Measurements from ENCODE around the gene OTOF.

Gene OTOF

GRCh38 chr2:26477911-26478253, at the start of gene OTOF:
Gene OTOF (minus strand): TSS chr2:26478124.
- Histone ChIP-seq H3K9ac (ENCODE audit: low read depth, low read length) (no peak within 1 kb of the TSS), H3K4me1 (ENCODE audit: insufficient read depth, low read length) (peaks cover 5% of the 10 kb centered on the region; the same call in 1 of the 2 replicates), H3K36me3 (ENCODE audit: insufficient read depth, low read length) (no peaks in the 10 kb centered on the region), H3K9me3 (ENCODE audit: control insufficient read depth, insufficient read depth, low read length) (no peaks in the 10 kb centered on the region)

- Histone ChIP-seq H3K9me3 (ENCODE audit: control insufficient read depth, insufficient read depth, low read length) (no peaks in the 10 kb centered on the region), H3K9ac (ENCODE audit: low read depth, low read length) (no peak overlapping the region), H3K36me3 (ENCODE audit: insufficient read depth, low read length) (no peaks in the 10 kb centered on the region), H3K4me1 (ENCODE audit: insufficient read depth, low read length) (no peaks in the 10 kb centered on the region; the same call in 1 of the 2 replicates)
Observed at GRCh38 chr2:26526589-26526988, 48.7 kb upstream of the OTOF start.

GRCh38 chr2:26526105-26526504, 48.2 kb upstream of the OTOF start:
- Histone ChIP-seq H3K9ac (ENCODE audit: low read depth, low read length) (no peak overlapping the region), H3K9me3 (ENCODE audit: control insufficient read depth, insufficient read depth, low read length) (no peaks in the 10 kb centered on the region), H3K36me3 (ENCODE audit: insufficient read depth, low read length) (no peaks in the 10 kb centered on the region), H3K4me1 (ENCODE audit: insufficient read depth, low read length) (no peaks in the 10 kb centered on the region; the same call in 1 of the 2 replicates)

GRCh38 chr2:26523750-26524149, 45.8 kb upstream of the OTOF start:
- Histone ChIP-seq H3K9me3 (ENCODE audit: control insufficient read depth, insufficient read depth, low read length) (no peaks in the 10 kb centered on the region), H3K9ac (ENCODE audit: low read depth, low read length) (no peak overlapping the region), H3K36me3 (ENCODE audit: insufficient read depth, low read length) (no peaks in the 10 kb centered on the region), H3K4me1 (ENCODE audit: insufficient read depth, low read length) (no peaks in the 10 kb centered on the region)

- H3K4me1 ChIP-seq (ENCODE audit: insufficient read depth, low read length), result no peaks in the 10 kb centered on the region
- no peaks in the 10 kb centered on the region for H3K9me3 ChIP-seq (ENCODE audit: control insufficient read depth, insufficient read depth, low read length)
- no peaks in the 10 kb centered on the region for H3K36me3 ChIP-seq (ENCODE audit: insufficient read depth, low read length)
- H3K9ac ChIP-seq (ENCODE audit: low read depth, low read length), result no peak overlapping the region
Observed at GRCh38 chr2:26522751-26523171, 44.8 kb upstream of the OTOF start.

- H3K9ac ChIP-seq (ENCODE audit: low read depth, low read length), result no peak overlapping the region
Observed at GRCh38 chr2:26522325-26522724, 44.4 kb upstream of the OTOF start.

GRCh38 chr2:26521913-26522180, 43.9 kb upstream of the OTOF start:
- H3K9ac ChIP-seq (ENCODE audit: low read depth, low read length), result no peak overlapping the region
- H3K36me3 ChIP-seq (ENCODE audit: insufficient read depth, low read length), result no peaks in the 10 kb centered on the region
- H3K4me1 ChIP-seq (ENCODE audit: insufficient read depth, low read length), result no peaks in the 10 kb centered on the region
- no peaks in the 10 kb centered on the region for H3K9me3 ChIP-seq (ENCODE audit: control insufficient read depth, insufficient read depth, low read length)

More at GRCh38 chr2:26522325-26522724, 44.4 kb upstream of the OTOF start:
- no peaks in the 10 kb centered on the region for H3K4me1 ChIP-seq (ENCODE audit: insufficient read depth, low read length)
- H3K36me3 ChIP-seq (ENCODE audit: insufficient read depth, low read length), result no peaks in the 10 kb centered on the region
- H3K9me3 ChIP-seq (ENCODE audit: control insufficient read depth, insufficient read depth, low read length), result no peaks in the 10 kb centered on the region

GRCh38 chr2:26521054-26521912, 43.4 kb upstream of the OTOF start:
- H3K9me3 ChIP-seq (ENCODE audit: control insufficient read depth, insufficient read depth, low read length), result no peaks in the 10 kb centered on the region
- no peaks in the 10 kb centered on the region for H3K36me3 ChIP-seq (ENCODE audit: insufficient read depth, low read length)
- no peak overlapping the region for H3K9ac ChIP-seq (ENCODE audit: low read depth, low read length)
- H3K4me1 ChIP-seq (ENCODE audit: insufficient read depth, low read length), result no peaks in the 10 kb centered on the region

GRCh38 chr2:26520148-26520449, 42.2 kb upstream of the OTOF start:
- H3K36me3 ChIP-seq (ENCODE audit: insufficient read depth, low read length), result no peaks in the 10 kb centered on the region
- no peaks in the 10 kb centered on the region for H3K4me1 ChIP-seq (ENCODE audit: insufficient read depth, low read length)
- no peaks in the 10 kb centered on the region for H3K9me3 ChIP-seq (ENCODE audit: control insufficient read depth, insufficient read depth, low read length)
- no peak overlapping the region for H3K9ac ChIP-seq (ENCODE audit: low read depth, low read length)

- Histone ChIP-seq H3K9me3 (ENCODE audit: control insufficient read depth, insufficient read depth, low read length) (no peaks in the 10 kb centered on the region), H3K9ac (ENCODE audit: low read depth, low read length) (no peak overlapping the region), H3K4me1 (ENCODE audit: insufficient read depth, low read length) (no peaks in the 10 kb centered on the region), H3K36me3 (ENCODE audit: insufficient read depth, low read length) (no peaks in the 10 kb centered on the region)
Observed at GRCh38 chr2:26519396-26520147, 41.6 kb upstream of the OTOF start.

GRCh38 chr2:26516781-26517180, 38.9 kb upstream of the OTOF start:
- H3K9ac ChIP-seq (ENCODE audit: low read depth, low read length), result no peak overlapping the region
- H3K36me3 ChIP-seq (ENCODE audit: insufficient read depth, low read length), result no peaks in the 10 kb centered on the region
- H3K9me3 ChIP-seq (ENCODE audit: control insufficient read depth, insufficient read depth, low read length), result no peaks in the 10 kb centered on the region
- no peaks in the 10 kb centered on the region for H3K4me1 ChIP-seq (ENCODE audit: insufficient read depth, low read length)

GRCh38 chr2:26516246-26516645, 38.3 kb upstream of the OTOF start:
- no peaks in the 10 kb centered on the region for H3K4me1 ChIP-seq (ENCODE audit: insufficient read depth, low read length)
- no peaks in the 10 kb centered on the region for H3K36me3 ChIP-seq (ENCODE audit: insufficient read depth, low read length)
- H3K9me3 ChIP-seq (ENCODE audit: control insufficient read depth, insufficient read depth, low read length), result no peaks in the 10 kb centered on the region
- no peak overlapping the region for H3K9ac ChIP-seq (ENCODE audit: low read depth, low read length)

- Histone ChIP-seq H3K9me3 (ENCODE audit: control insufficient read depth, insufficient read depth, low read length) (no peaks in the 10 kb centered on the region), H3K4me1 (ENCODE audit: insufficient read depth, low read length) (no peaks in the 10 kb centered on the region), H3K9ac (ENCODE audit: low read depth, low read length) (no peak overlapping the region), H3K36me3 (ENCODE audit: insufficient read depth, low read length) (no peaks in the 10 kb centered on the region)
Observed at GRCh38 chr2:26515771-26516170, 37.8 kb upstream of the OTOF start.

- Histone ChIP-seq H3K9ac (ENCODE audit: low read depth, low read length) (no peak overlapping the region), H3K4me1 (ENCODE audit: insufficient read depth, low read length) (no peaks in the 10 kb centered on the region), H3K9me3 (ENCODE audit: control insufficient read depth, insufficient read depth, low read length) (no peaks in the 10 kb centered on the region), H3K36me3 (ENCODE audit: insufficient read depth, low read length) (no peaks in the 10 kb centered on the region)
Observed at GRCh38 chr2:26514045-26514444, 36.1 kb upstream of the OTOF start.

GRCh38 chr2:26513261-26513660, 35.3 kb upstream of the OTOF start:
- Histone ChIP-seq H3K36me3 (ENCODE audit: insufficient read depth, low read length) (no peaks in the 10 kb centered on the region), H3K9ac (ENCODE audit: low read depth, low read length) (no peak overlapping the region), H3K9me3 (ENCODE audit: control insufficient read depth, insufficient read depth, low read length) (no peaks in the 10 kb centered on the region), H3K4me1 (ENCODE audit: insufficient read depth, low read length) (no peaks in the 10 kb centered on the region)

Data from ES-I3 (cell line).